ENCODE data around the gene ARL6IP4. TPM values are rescaled to one million over a fixed set of nuclear protein-coding genes. Genes with fewer than 3 reads are reported as not detected.

Gene ARL6IP4
- total RNA-seq, 4 donors from 2014 or later: 87.5 to 149 (median 114) TPM

- no peaks in the 10 kb centered on the region for H3K4me1 ChIP-seq
- no peak for DNase-seq (ENCODE audit: low spot score in 2 of 2)
- no peak overlapping the region for H3K27ac ChIP-seq
- no peaks in the 10 kb centered on the region for H3K27me3 ChIP-seq
- TF ChIP-seq POLR2A (IDR thresholded peaks at IDR 0.05) (no peak), POLR2AphosphoS5 (IDR thresholded peaks at IDR 0.05) (no peak), EP300 (IDR thresholded peaks at IDR 0.05) (no peak), CTCF (IDR thresholded peaks at IDR 0.05) (no peak)
- 89% methylated on average over 19 of the region's 19 CpGs for WGBS
- H3K9me3 ChIP-seq: no peaks in the 10 kb centered on the region
- peaks cover 10% of the 10 kb centered on the region for H3K36me3 ChIP-seq
- H3K4me3 ChIP-seq: no peak overlapping the region
Observed at GRCh38 chr12:123027726-123028445, 47.4 kb downstream of the ARL6IP4 start.

GRCh38 chr12:123028475-123028874 lies 48.0 kb downstream of the ARL6IP4 start:
- H3K27me3 ChIP-seq: no peaks in the 10 kb centered on the region
- H3K9me3 ChIP-seq: no peaks in the 10 kb centered on the region
- no peak overlapping the region for H3K27ac ChIP-seq
- 87% methylated on average over 7 of the region's 7 CpGs for WGBS
- no peak for TF ChIP-seq CTCF (IDR thresholded peaks at IDR 0.05)
- no peak for TF ChIP-seq POLR2A (IDR thresholded peaks at IDR 0.05)
- TF ChIP-seq EP300 (IDR thresholded peaks at IDR 0.05): no peak
- TF ChIP-seq POLR2AphosphoS5 (IDR thresholded peaks at IDR 0.05): no peak
- peaks cover 12% of the 10 kb centered on the region for H3K36me3 ChIP-seq
- no peak overlapping the region for H3K4me3 ChIP-seq
- no peaks in the 10 kb centered on the region for H3K4me1 ChIP-seq
- no peak for DNase-seq (ENCODE audit: low spot score in 2 of 2)

DNA sequence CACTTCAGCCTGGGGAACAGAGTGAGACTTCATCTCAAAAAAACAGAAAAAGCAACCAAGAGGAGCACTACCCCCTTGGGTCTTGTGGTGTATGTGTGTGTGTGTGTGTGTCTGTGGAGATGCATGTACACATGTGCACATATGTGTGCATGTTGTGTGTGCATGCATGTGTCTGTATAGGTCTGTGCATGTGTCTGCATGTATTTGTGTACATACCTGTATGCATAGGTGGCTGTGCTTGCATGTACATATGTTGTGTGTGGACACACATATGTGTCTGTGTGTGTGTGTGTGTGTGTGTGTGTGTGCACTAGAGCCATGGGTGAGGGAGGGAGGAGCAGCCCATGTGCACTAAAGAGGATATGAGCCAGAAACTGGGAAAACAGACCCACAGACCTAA lies 49.1 kb downstream of the ARL6IP4 start:
- H3K4me3 ChIP-seq: no peak overlapping the region
- no peaks in the 10 kb centered on the region for H3K27me3 ChIP-seq
- no peak for TF ChIP-seq POLR2AphosphoS5 (IDR thresholded peaks at IDR 0.05)
- no peak for TF ChIP-seq CTCF (IDR thresholded peaks at IDR 0.05)
- no peak for TF ChIP-seq EP300 (IDR thresholded peaks at IDR 0.05)
- TF ChIP-seq POLR2A (IDR thresholded peaks at IDR 0.05): no peak
- no peaks in the 10 kb centered on the region for H3K9me3 ChIP-seq
- no peak overlapping the region for H3K27ac ChIP-seq
- peaks cover 12% of the 10 kb centered on the region for H3K36me3 ChIP-seq
- no peak for DNase-seq (ENCODE audit: low spot score in 2 of 2)
- no peaks in the 10 kb centered on the region for H3K4me1 ChIP-seq

DNA sequence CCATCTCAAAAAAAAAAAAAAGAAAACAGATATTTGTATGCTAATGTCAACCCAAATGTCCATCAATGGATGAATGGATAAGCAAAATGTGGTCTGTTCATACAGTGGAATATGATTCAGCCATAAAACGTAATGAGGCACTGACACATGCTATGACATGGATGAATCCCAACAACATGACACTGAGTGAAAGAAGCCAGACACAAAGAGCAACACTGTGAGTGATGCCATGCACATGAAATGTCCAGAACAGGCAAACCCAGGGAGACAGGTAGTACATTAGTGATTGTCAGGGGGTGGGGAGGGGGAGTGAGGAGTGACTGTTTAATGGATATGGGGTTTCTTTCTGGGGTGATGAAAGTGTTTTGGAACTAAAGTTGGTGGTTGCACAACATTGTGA lies 50.2 kb downstream of the ARL6IP4 start:
- no peaks in the 10 kb centered on the region for H3K4me1 ChIP-seq
- no peak for DNase-seq (ENCODE audit: low spot score in 2 of 2)
- no peaks in the 10 kb centered on the region for H3K27me3 ChIP-seq
- no peaks in the 10 kb centered on the region for H3K9me3 ChIP-seq
- no peak overlapping the region for H3K27ac ChIP-seq
- no peak for TF ChIP-seq POLR2A (IDR thresholded peaks at IDR 0.05)
- TF ChIP-seq POLR2AphosphoS5 (IDR thresholded peaks at IDR 0.05): no peak
- TF ChIP-seq EP300 (IDR thresholded peaks at IDR 0.05): no peak
- TF ChIP-seq CTCF (IDR thresholded peaks at IDR 0.05): no peak
- H3K36me3 ChIP-seq: peaks cover 12% of the 10 kb centered on the region
- no peak overlapping the region for H3K4me3 ChIP-seq
- WGBS: 69% methylated on average over 1 of the region's 1 CpG

GRCh38 chr12:123031171-123031845 lies 50.8 kb downstream of the ARL6IP4 start:
- no peak for DNase-seq (ENCODE audit: low spot score in 2 of 2)
- WGBS: 89% methylated on average over 8 of the region's 10 CpGs
- Histone ChIP-seq H3K27me3 (no peaks in the 10 kb centered on the region), H3K27ac (no peak overlapping the region), H3K4me3 (no peak overlapping the region), H3K9me3 (no peaks in the 10 kb centered on the region), H3K36me3 (peaks cover 12% of the 10 kb centered on the region), H3K4me1 (no peaks in the 10 kb centered on the region)
- no peak for TF ChIP-seq POLR2A (IDR thresholded peaks at IDR 0.05)
- TF ChIP-seq CTCF (IDR thresholded peaks at IDR 0.05): no peak

Measured in suprapubic skin (tissue), 4 donors.